Epithelial cell of proximal tubule (primary cell): ENCODE data around the gene ARHGEF11. TPM values are rescaled to one million over a fixed set of nuclear protein-coding genes. Genes with fewer than 3 reads are reported as not detected.

Source experiments
- DNase-seq: peaks from one replicate; pipeline ENCODE4 v3.0.0-alpha.2; 2011; ENCODE audit warnings: low read depth
- H3K4me3 ChIP-seq: 2 replicates; pipeline ENCODE4 v1.5.1; 2011; ENCODE audit warnings: low read depth, mild to moderate bottlenecking, low read length
- total RNA-seq: library from RNA; depleted of rRNA; stranded (reverse); fragments of >200 nt; gene quantifications from 2 replicates; pipeline ENCODE4 v1.2.3, GENCODE V29; 2015
- TF ChIP-seq, protein P1 (sequence below): conservative IDR thresholded peaks from 2 replicates; pipeline ENCODE4 v1.5.1; 2012; ENCODE audit warnings: low read depth, mild to moderate bottlenecking, low read length

ARHGEF11 gene
- total RNA-seq, result 15.9 and 19.3 TPM in 2 replicates

DNA sequence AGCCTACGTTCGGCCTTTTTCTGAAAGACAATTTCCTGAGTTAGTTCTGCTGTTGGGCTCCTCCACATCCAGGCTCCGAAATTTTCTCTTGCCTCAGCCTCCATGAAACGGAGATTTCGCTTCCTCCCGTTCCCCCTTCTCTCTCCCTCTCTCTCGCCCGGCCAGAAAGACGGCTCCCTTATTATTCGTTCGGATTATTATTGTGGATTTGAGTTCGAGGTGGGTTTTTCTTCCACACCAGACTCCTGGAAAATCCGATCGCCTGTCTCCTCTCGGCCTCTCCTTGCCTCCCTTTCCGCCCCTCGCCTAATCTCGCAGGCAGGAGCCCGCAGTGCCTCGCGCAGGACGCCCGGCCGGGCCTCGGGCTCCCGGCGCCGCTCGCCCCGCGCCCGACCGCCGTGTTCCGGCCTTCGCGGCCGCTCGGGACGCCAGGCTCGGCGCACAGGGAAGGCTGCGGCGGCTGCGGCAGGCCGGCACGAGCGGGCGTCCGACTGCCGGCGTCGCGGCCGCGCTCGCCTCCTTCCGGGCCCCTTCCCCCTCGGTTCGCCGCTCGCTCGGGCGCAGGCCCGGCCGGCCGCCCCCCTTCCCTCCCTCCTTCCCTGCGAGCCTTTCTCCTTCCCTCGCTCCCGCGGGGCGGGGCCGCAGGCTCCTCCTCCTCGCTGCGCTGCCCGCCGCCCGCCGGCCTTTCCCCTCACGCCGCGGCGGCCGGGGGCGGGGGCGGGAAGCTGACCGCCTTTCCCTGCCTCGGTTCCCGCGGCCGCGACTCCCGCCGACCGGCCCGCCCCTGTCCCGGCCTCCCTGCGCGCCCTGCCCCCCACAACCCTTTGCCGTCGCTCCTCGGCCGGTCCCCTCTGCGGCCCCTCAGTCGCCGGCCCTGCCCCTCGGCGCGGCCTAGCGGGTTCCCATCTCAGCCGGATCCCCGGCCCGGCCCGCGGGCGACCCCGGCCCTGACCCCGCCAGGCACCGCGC lies at the start of gene ARHGEF11:
ARHGEF11 (minus strand) TSS at position 493 of the 969 bp plus-strand sequence. CDS start 1,412 bp downstream, outside the sequence.
- DNase-seq, result no peak
- peak within 1 kb of the TSS; percentile 83 for H3K4me3 ChIP-seq
- TF ChIP-seq, protein P1, sequence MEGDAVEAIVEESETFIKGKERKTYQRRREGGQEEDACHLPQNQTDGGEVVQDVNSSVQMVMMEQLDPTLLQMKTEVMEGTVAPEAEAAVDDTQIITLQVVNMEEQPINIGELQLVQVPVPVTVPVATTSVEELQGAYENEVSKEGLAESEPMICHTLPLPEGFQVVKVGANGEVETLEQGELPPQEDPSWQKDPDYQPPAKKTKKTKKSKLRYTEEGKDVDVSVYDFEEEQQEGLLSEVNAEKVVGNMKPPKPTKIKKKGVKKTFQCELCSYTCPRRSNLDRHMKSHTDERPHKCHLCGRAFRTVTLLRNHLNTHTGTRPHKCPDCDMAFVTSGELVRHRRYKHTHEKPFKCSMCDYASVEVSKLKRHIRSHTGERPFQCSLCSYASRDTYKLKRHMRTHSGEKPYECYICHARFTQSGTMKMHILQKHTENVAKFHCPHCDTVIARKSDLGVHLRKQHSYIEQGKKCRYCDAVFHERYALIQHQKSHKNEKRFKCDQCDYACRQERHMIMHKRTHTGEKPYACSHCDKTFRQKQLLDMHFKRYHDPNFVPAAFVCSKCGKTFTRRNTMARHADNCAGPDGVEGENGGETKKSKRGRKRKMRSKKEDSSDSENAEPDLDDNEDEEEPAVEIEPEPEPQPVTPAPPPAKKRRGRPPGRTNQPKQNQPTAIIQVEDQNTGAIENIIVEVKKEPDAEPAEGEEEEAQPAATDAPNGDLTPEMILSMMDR, result no peak

DNA sequence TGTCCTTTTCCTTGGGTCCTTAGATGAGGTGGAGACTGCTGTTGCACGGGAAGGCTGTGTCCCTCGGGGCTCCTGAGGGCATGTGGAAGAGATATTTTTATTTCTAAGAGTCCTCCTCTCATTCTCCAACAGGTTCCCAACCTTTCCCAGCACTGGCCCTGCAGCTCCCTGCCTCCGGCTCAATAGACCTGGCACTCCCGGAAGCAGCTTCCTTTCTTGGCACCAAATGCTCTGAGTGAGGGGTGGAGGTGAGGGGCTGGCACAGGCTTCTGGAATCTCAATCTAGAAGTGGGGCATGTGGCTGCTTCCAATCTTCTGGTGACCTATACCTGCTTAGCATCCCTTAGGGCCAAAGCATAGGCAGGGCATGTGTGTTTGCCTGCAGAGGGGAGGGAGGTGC lies 49.5 kb upstream of the ARHGEF11 start:
- no peak overlapping the region for H3K4me3 ChIP-seq
- DNase-seq, result no peak
- TF ChIP-seq, protein P1, result no peak

- DNase-seq, result no peak
- TF ChIP-seq, protein P1, result no peak
- H3K4me3 ChIP-seq, result no peak overlapping the region
Observed at GRCh38 chr1:157092831-157093230, 47.3 kb upstream of the ARHGEF11 start.

GRCh38 chr1:157091668-157092273 lies 46.2 kb upstream of the ARHGEF11 start:
- TF ChIP-seq, protein P1, result no peak
- no peak for DNase-seq
- no peak overlapping the region for H3K4me3 ChIP-seq

- no peak overlapping the region for H3K4me3 ChIP-seq
- DNase-seq, result no peak
- TF ChIP-seq, protein P1, result no peak
Observed at GRCh38 chr1:157091186-157091585, 45.6 kb upstream of the ARHGEF11 start.

DNA sequence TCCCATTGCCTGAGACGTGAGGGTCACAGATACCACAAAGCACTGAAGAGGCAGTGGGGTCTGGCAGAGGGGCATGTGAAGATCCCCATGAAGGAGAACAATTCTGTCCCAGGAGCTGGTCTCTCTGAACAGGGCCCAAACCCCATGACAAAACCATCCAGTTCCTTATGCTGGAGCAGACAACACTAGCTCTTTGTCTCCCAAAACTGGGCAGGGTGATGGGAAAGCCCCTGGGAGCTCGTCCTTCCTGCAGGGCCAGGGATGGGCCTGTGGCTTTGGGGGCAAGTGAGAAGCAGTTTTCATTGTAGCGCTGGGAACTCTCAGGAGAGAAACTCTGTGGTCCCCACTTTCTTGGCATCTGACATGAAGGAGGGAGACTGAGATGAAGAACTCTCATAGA lies 45.2 kb upstream of the ARHGEF11 start:
- TF ChIP-seq, protein P1, result no peak
- no peak overlapping the region for H3K4me3 ChIP-seq
- DNase-seq, result no peak
